ENCODE data around the gene GAL3ST3. TPM values are rescaled to one million over a fixed set of nuclear protein-coding genes. Genes with fewer than 3 reads are reported as not detected.
"Not testable (repeated sequence)": the region's sequence is repeated elsewhere in the genome, so short reads cannot be mapped to it uniquely, and the experiment has no call there.

The GAL3ST3 gene
- total RNA-seq, 1 donor: not detected

- Histone ChIP-seq H2AFZ (ENCODE audit: low read length) (no peak overlapping the region), H3K27ac (ENCODE audit: low read depth, low read length) (peak overlapping the region; percentile 12), H4K20me1 (ENCODE audit: insufficient read depth, low read length) (peaks cover 43% of the 10 kb centered on the region), H3K4me1 (ENCODE audit: insufficient read depth, low read length) (peaks cover 45% of the 10 kb centered on the region), H3K4me3 (ENCODE audit: insufficient read depth, low read length) (no peak overlapping the region), H3K9me3 (ENCODE audit: low read depth, low read length) (no peaks in the 10 kb centered on the region), H3K4me2 (ENCODE audit: insufficient read depth, low read length) (peak overlapping the region; percentile 37), H3K36me3 (ENCODE audit: insufficient read depth, low read length) (no peaks in the 10 kb centered on the region), H3K27me3 (ENCODE audit: insufficient read depth, low read length) (no peaks in the 10 kb centered on the region), H3K79me2 (ENCODE audit: insufficient read depth, low read length) (peaks cover 88% of the 10 kb centered on the region)
- DNase-seq (ENCODE audit: insufficient read length, low spot score, missing footprints): no peak
- TF ChIP-seq, protein P1, sequence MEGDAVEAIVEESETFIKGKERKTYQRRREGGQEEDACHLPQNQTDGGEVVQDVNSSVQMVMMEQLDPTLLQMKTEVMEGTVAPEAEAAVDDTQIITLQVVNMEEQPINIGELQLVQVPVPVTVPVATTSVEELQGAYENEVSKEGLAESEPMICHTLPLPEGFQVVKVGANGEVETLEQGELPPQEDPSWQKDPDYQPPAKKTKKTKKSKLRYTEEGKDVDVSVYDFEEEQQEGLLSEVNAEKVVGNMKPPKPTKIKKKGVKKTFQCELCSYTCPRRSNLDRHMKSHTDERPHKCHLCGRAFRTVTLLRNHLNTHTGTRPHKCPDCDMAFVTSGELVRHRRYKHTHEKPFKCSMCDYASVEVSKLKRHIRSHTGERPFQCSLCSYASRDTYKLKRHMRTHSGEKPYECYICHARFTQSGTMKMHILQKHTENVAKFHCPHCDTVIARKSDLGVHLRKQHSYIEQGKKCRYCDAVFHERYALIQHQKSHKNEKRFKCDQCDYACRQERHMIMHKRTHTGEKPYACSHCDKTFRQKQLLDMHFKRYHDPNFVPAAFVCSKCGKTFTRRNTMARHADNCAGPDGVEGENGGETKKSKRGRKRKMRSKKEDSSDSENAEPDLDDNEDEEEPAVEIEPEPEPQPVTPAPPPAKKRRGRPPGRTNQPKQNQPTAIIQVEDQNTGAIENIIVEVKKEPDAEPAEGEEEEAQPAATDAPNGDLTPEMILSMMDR (IDR thresholded peaks at IDR 0.05; ENCODE audit: extremely low read depth, low read depth, low read length): no peak
Observed at GRCh38 chr11:66082946-66083698, 34.2 kb upstream of the GAL3ST3 start.

- H2AFZ ChIP-seq (ENCODE audit: low read length): no peak overlapping the region
- H3K36me3 ChIP-seq (ENCODE audit: insufficient read depth, low read length): peaks cover 9% of the 10 kb centered on the region
- peak overlapping the region; percentile 57 for H3K27ac ChIP-seq (ENCODE audit: low read depth, low read length)
- peaks cover 49% of the 10 kb centered on the region for H3K4me1 ChIP-seq (ENCODE audit: insufficient read depth, low read length)
- H3K4me2 ChIP-seq (ENCODE audit: insufficient read depth, low read length): no peak overlapping the region
- H3K27me3 ChIP-seq (ENCODE audit: insufficient read depth, low read length): no peaks in the 10 kb centered on the region
- TF ChIP-seq, protein P1 (IDR thresholded peaks at IDR 0.05; ENCODE audit: extremely low read depth, low read depth, low read length): no peak
- H4K20me1 ChIP-seq (ENCODE audit: insufficient read depth, low read length): peaks cover 36% of the 10 kb centered on the region
- no peak for DNase-seq (ENCODE audit: insufficient read length, low spot score, missing footprints)
- H3K9me3 ChIP-seq (ENCODE audit: low read depth, low read length): no peaks in the 10 kb centered on the region
- no peak overlapping the region for H3K4me3 ChIP-seq (ENCODE audit: insufficient read depth, low read length)
- H3K79me2 ChIP-seq (ENCODE audit: insufficient read depth, low read length): peaks cover 90% of the 10 kb centered on the region
Observed at GRCh38 chr11:66081505-66081904, 32.5 kb upstream of the GAL3ST3 start.

DNA sequence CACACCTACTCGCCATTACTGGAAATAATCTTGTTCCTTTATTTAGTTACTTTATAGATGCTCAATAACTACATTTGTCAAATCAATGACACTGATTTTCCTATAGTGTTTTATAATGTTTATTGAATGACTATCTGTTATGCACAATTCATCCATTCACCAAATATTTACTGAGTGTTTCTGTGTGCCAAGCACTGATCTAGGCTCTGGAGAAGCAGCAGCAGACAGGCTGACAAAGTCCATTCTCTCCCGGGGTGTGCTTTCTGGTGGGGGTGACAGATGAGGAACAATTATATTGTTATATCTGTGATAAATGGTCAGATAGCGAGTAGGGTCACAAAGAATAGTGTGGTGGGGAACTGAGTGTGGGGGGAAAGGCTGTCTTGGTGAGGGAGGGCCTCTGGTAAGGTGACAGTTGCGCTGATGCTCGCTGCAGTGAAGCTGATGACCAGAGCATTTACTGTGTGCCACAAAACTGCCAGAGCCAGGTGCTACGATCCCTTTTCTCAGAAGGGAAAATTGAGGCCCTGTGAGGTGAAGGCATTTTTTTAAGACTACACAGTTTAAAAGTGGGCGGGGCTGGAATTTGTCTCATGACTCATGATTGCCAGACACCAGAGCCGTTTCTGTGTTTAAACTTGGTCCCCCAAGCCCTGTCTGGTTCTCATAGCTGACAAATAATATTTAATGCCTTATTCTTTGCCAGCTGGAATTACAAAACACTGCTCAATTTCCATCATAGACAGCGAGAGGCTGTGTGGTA lies 31.3 kb upstream of the GAL3ST3 start:
- H3K4me3 ChIP-seq (ENCODE audit: insufficient read depth, low read length): no peak overlapping the region
- H3K36me3 ChIP-seq (ENCODE audit: insufficient read depth, low read length): peaks cover 9% of the 10 kb centered on the region
- peak overlapping the region; percentile 26 for H3K4me2 ChIP-seq (ENCODE audit: insufficient read depth, low read length)
- peaks cover 30% of the 10 kb centered on the region for H4K20me1 ChIP-seq (ENCODE audit: insufficient read depth, low read length)
- no peaks in the 10 kb centered on the region for H3K9me3 ChIP-seq (ENCODE audit: low read depth, low read length)
- H3K4me1 ChIP-seq (ENCODE audit: insufficient read depth, low read length): peaks cover 49% of the 10 kb centered on the region
- peaks cover 90% of the 10 kb centered on the region for H3K79me2 ChIP-seq (ENCODE audit: insufficient read depth, low read length)
- TF ChIP-seq, protein P1 (IDR thresholded peaks at IDR 0.05; ENCODE audit: extremely low read depth, low read depth, low read length): no peak
- peak; percentile 91 for DNase-seq (ENCODE audit: insufficient read length, low spot score, missing footprints)
- peak overlapping the region; percentile 57 for H3K27ac ChIP-seq (ENCODE audit: low read depth, low read length)
- H3K27me3 ChIP-seq (ENCODE audit: insufficient read depth, low read length): no peaks in the 10 kb centered on the region
- no peak overlapping the region for H2AFZ ChIP-seq (ENCODE audit: low read length)

DNA sequence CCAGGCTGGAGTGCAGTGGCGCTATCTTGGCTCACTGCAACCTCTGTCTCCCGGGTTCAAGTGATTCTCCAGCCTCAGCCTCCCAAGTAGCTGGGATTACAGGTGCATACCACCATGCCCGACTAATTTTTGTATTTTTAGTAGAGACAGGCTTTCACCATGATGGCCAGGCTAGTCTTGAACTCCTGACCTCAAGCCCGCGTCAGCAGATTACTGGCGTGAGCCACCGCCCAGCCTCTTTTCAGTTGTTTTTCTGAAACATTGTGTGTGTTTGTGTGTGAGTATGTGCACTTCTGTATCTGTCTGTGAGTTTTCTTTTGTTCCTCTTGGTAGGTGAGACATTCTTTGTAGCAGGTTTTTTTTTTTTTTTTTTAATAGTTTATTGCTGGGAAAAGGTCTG lies 30.0 kb upstream of the GAL3ST3 start:
- H3K9me3 ChIP-seq (ENCODE audit: low read depth, low read length); H3K27ac ChIP-seq (ENCODE audit: low read depth, low read length); H3K4me2 ChIP-seq (ENCODE audit: insufficient read depth, low read length); H2AFZ ChIP-seq (ENCODE audit: low read length); H3K27me3 ChIP-seq (ENCODE audit: insufficient read depth, low read length); H3K4me3 ChIP-seq (ENCODE audit: insufficient read depth, low read length); DNase-seq (ENCODE audit: insufficient read length, low spot score, missing footprints): not testable (repeated sequence)
- H3K36me3 ChIP-seq (ENCODE audit: insufficient read depth, low read length): peaks cover 17% of the 10 kb centered on the region
- H4K20me1 ChIP-seq (ENCODE audit: insufficient read depth, low read length): peaks cover 21% of the 10 kb centered on the region
- peaks cover 40% of the 10 kb centered on the region for H3K4me1 ChIP-seq (ENCODE audit: insufficient read depth, low read length)
- H3K79me2 ChIP-seq (ENCODE audit: insufficient read depth, low read length): peaks cover 87% of the 10 kb centered on the region

Measured in osteoblast (primary cell).